GM06990 (cell line): ENCODE measurements around the gene ZHX3.

Experiments
- DNase-seq: peaks from one replicate; pipeline ENCODE4 v3.0.0-alpha.2; 2011; ENCODE audit not compliant: insufficient read length; ENCODE audit errors: extremely low read depth
- H3K27me3 ChIP-seq: replicated peaks from 2 replicates; pipeline ENCODE4 v1.6.0; 2011; ENCODE audit warnings: low read length; ENCODE audit not compliant: control insufficient read depth, insufficient read depth
- H3K36me3 ChIP-seq: 2 replicates; pipeline ENCODE4 v1.5.1; 2011; ENCODE audit warnings: low read length; ENCODE audit not compliant: control insufficient read depth, insufficient read depth
- H3K4me3 ChIP-seq: replicated peaks from 2 replicates; pipeline ENCODE4 v1.5.1; 2011; ENCODE audit warnings: low read depth, mild to moderate bottlenecking, control low read depth, low read length
- TF ChIP-seq, protein P1 (sequence below): IDR thresholded peaks from 2 replicates; pipeline ENCODE4 v1.5.1; 2011; ENCODE audit warnings: low read length, control low read depth, mild to moderate bottlenecking, inconsistent platforms; ENCODE audit not compliant: insufficient read depth, poor library complexity, severe bottlenecking

The ZHX3 gene

GRCh38 chr20:41360831-41361756 is 43.6 kb upstream of the ZHX3 start:
- Histone ChIP-seq H3K4me3 (no peak overlapping the region), H3K27me3 (no peaks in the 10 kb centered on the region; the same call in 1 of the 2 replicates), H3K36me3 (no peaks in the 10 kb centered on the region)
- DNase-seq = no peak
- TF ChIP-seq, protein P1, sequence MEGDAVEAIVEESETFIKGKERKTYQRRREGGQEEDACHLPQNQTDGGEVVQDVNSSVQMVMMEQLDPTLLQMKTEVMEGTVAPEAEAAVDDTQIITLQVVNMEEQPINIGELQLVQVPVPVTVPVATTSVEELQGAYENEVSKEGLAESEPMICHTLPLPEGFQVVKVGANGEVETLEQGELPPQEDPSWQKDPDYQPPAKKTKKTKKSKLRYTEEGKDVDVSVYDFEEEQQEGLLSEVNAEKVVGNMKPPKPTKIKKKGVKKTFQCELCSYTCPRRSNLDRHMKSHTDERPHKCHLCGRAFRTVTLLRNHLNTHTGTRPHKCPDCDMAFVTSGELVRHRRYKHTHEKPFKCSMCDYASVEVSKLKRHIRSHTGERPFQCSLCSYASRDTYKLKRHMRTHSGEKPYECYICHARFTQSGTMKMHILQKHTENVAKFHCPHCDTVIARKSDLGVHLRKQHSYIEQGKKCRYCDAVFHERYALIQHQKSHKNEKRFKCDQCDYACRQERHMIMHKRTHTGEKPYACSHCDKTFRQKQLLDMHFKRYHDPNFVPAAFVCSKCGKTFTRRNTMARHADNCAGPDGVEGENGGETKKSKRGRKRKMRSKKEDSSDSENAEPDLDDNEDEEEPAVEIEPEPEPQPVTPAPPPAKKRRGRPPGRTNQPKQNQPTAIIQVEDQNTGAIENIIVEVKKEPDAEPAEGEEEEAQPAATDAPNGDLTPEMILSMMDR = no peak

DNA sequence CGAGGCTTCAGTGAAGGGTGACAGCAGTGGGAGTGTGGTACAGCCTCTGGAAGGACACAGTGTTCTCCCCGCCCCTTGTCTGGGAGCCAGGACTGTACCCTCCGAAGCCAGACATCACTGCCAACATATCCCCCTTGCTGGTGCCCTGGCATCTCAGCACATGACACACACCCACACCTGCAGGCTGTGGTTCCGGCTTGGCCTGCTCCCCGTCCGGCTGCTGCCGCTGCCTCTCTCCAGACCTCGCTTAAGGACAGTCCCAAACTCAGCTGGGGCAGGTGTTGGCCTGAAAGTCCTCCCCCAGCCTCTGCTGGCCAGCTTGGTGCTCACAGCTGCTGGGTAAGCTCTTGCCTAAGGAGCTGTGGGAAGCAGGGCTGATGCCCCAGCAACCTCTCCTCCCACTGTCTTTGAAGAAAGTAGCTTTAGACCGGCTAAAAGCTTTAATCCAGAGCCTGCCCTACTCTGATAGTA is 42.0 kb upstream of the ZHX3 start:
- TF ChIP-seq, protein P1 = no peak
- no peaks in the 10 kb centered on the region for H3K27me3 ChIP-seq
- H3K36me3 ChIP-seq = no peaks in the 10 kb centered on the region
- no peak for DNase-seq
- H3K4me3 ChIP-seq = no peak overlapping the region

- Histone ChIP-seq H3K4me3 (no peak overlapping the region), H3K36me3 (no peaks in the 10 kb centered on the region), H3K27me3 (no peaks in the 10 kb centered on the region)
- TF ChIP-seq, protein P1 = no peak
- no peak for DNase-seq
Measured at GRCh38 chr20:41358717-41359116, 41.2 kb upstream of the ZHX3 start.

GRCh38 chr20:41358230-41358629 is 40.7 kb upstream of the ZHX3 start:
- Histone ChIP-seq H3K36me3 (no peaks in the 10 kb centered on the region), H3K4me3 (no peak overlapping the region), H3K27me3 (no peaks in the 10 kb centered on the region)
- TF ChIP-seq, protein P1 = no peak
- DNase-seq = no peak

- H3K4me3 ChIP-seq = no peak overlapping the region
- H3K36me3 ChIP-seq = no peaks in the 10 kb centered on the region
- TF ChIP-seq, protein P1 = peak; percentile 25
- no peak for DNase-seq
- H3K27me3 ChIP-seq = no peaks in the 10 kb centered on the region
Measured at GRCh38 chr20:41357424-41358163, 40.1 kb upstream of the ZHX3 start.
